Measurements from ENCODE around the gene PEX1. TPM values are rescaled to one million over a fixed set of nuclear protein-coding genes. Genes with fewer than 3 reads are reported as not detected.

PEX1 gene
- total and polyA plus RNA-seq, 2 donors (not counting 3 experiments of a cell fraction or from before 2014, with no cell fraction given), result 8.4 to 11.7 TPM

- Histone ChIP-seq H3K4me3 (replicated peaks in 1 of 3; ENCODE audit: insufficient read depth in 1 of 3, low read depth in 1 of 3, low read length in 3 of 3) (no peak overlapping the region), H4K20me1 (replicated peaks; ENCODE audit: control insufficient read depth, extremely low read depth, insufficient read depth, low read length) (no peaks in the 10 kb centered on the region), H3K9ac (replicated peaks; ENCODE audit: extremely low read depth, insufficient read depth, low read length) (no peak overlapping the region), H3K79me2 (ENCODE audit: control insufficient read depth, insufficient read depth, low read length) (peaks cover 14% of the 10 kb centered on the region), H3K36me3 (ENCODE audit: control insufficient read depth in 2 of 2, extremely low read depth in 1 of 2, insufficient read depth in 2 of 2, low read length in 2 of 2) (peaks cover 15 to 25% of the 10 kb centered on the region in 2 experiments), H2AFZ (ENCODE audit: low read depth, low read length) (no peak overlapping the region), H3K9me3 (replicated peaks; ENCODE audit: control insufficient read depth, insufficient read depth, low read length) (no peaks in the 10 kb centered on the region), H3K4me2 (ENCODE audit: insufficient read depth, low read length) (no peak overlapping the region), H3K27me3 (ENCODE audit: control insufficient read depth in 2 of 2, insufficient read depth in 2 of 2, low read length in 2 of 2) (no peaks in the 10 kb centered on the region), H3K9me1 (replicated peaks; ENCODE audit: control insufficient read depth, extremely low read depth, insufficient read depth, low read length) (no peaks in the 10 kb centered on the region), H3K4me1 (ENCODE audit: control insufficient read depth, extremely low read depth, insufficient read depth, low read length) (no peaks in the 10 kb centered on the region), H3K27ac (ENCODE audit: insufficient read depth, low read depth, low read length) (no peak overlapping the region)
- FAIRE-seq, result no peak
- TF ChIP-seq POLR2A (IDR thresholded peaks at IDR 0.05; ENCODE audit: low read depth, low read length) (no peak), EZH2 (IDR thresholded peaks at IDR 0.05; ENCODE audit: borderline replicate concordance, low read depth, low read length, severe bottlenecking) (no peak), FOS (IDR thresholded peaks at IDR 0.05; ENCODE audit: borderline replicate concordance, insufficient read depth, low read length) (no peak), JUN (IDR thresholded peaks at IDR 0.05; ENCODE audit: borderline replicate concordance, insufficient read depth, insufficient read length, low read depth) (no peak), MYC (IDR thresholded peaks at IDR 0.05; ENCODE audit: low read depth, low read length) (no peak), POLR2AphosphoS5 (IDR thresholded peaks at IDR 0.05; ENCODE audit: insufficient read depth, low read depth, low read length) (no peak), CTCF (IDR thresholded peaks at IDR 0.05; ENCODE audit: extremely low read depth in 1 of 2, insufficient read depth in 1 of 2, low read depth in 1 of 2, low read length in 2 of 2) (no peak), GATA2 (IDR thresholded peaks at IDR 0.05; ENCODE audit: insufficient read depth, insufficient read length, low read depth, low read length) (no peak)
- TF ChIP-seq, protein P1, sequence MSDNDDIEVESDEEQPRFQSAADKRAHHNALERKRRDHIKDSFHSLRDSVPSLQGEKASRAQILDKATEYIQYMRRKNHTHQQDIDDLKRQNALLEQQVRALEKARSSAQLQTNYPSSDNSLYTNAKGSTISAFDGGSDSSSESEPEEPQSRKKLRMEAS (IDR thresholded peaks at IDR 0.05; ENCODE audit: insufficient read depth, insufficient read length), result no peak
- DNase-seq (ENCODE audit: low read depth, low spot score), result no peak
- dilution Hi-C loops (cut with MboI; ENCODE audit: extremely low pct_ligation_motif_present, low sequenced_read_pairs) (no loop called here), intact Hi-C loops (cut with micrococcal nuclease) (no loop called here)
- CTCF ChIA-PET, result interaction anchor here (1.2 to 2.9 kb wide), 2 partner anchors 8 to 9 kb away, joined by 3 to 7 read pairs; no protein-coding TSS in a partner anchor
- POLR2A ChIA-PET, result no interaction called here
- BruUV-seq (replicated peaks), result no TSS peak
Measured at GRCh38 chr7:92576296-92576695, 48.0 kb upstream of the PEX1 start.
